ENCODE measurements around the gene XKRX. TPM values are rescaled to one million over a fixed set of nuclear protein-coding genes. Genes with fewer than 3 reads are reported as not detected.

XKRX gene
- total RNA-seq, 4 donors from 2014 or later, result 37.9 to 68.9 (median 51.3) TPM

DNA sequence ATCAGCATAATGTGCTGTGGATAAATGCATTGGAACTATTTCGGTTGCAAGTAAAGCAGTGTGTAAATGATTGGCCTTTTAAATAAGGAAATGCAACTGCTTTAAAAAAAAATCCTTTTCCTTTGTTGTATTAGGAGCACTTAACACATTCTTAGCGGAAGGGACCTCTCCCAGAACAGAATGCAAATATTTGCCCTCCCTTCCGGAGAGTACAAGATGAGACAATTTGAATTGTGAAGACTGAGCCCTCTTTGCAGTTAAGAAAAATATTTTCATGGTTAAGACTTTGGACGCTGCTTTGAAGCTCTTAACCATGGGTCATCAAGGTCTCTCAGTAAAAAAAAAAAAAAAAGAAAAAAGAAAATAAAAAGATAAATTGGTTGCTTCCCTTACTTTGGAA is 45.1 kb downstream of the XKRX start:
- 66 to 68% methylated on average over 4 of the region's 4 CpGs for WGBS, 2 donors
- intact Hi-C loops (cut with DNase I; ENCODE audit: low total_unique reads), result no loop called here
- DNase-seq (ENCODE audit: low spot score in 2 of 2), result no peak
- no peak overlapping the region for H3K4me3 ChIP-seq (ENCODE audit: low read depth, poor library complexity, severe bottlenecking)
- TF ChIP-seq, protein P1, sequence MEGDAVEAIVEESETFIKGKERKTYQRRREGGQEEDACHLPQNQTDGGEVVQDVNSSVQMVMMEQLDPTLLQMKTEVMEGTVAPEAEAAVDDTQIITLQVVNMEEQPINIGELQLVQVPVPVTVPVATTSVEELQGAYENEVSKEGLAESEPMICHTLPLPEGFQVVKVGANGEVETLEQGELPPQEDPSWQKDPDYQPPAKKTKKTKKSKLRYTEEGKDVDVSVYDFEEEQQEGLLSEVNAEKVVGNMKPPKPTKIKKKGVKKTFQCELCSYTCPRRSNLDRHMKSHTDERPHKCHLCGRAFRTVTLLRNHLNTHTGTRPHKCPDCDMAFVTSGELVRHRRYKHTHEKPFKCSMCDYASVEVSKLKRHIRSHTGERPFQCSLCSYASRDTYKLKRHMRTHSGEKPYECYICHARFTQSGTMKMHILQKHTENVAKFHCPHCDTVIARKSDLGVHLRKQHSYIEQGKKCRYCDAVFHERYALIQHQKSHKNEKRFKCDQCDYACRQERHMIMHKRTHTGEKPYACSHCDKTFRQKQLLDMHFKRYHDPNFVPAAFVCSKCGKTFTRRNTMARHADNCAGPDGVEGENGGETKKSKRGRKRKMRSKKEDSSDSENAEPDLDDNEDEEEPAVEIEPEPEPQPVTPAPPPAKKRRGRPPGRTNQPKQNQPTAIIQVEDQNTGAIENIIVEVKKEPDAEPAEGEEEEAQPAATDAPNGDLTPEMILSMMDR (IDR thresholded peaks at IDR 0.05), result no peak
- TF ChIP-seq POLR2A (IDR thresholded peaks at IDR 0.05), result no peak

DNA sequence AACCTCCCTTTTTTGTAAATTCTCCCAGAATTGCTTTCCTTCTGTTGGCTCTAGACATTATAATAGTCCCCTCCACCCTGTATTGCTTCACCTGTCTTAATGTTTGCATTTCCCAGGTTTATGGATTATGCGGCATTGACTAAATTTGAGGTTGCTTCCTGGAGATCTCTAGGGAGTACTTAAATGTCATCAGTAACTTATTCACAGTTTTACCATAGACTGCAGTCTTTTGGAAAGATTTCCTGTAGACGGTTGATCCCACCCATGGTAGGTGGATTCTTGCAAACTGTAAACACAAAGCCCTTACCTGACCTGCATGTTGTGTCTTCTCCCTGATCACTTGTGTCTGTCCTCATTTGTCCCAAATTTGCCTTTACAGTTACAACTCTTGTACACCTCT is 48.3 kb downstream of the XKRX start:
- TF ChIP-seq, protein P1 (IDR thresholded peaks at IDR 0.05), result no peak
- no peak for TF ChIP-seq POLR2A (IDR thresholded peaks at IDR 0.05)
- 75 to 90% methylated on average over 2 of the region's 2 CpGs for WGBS, 2 donors
- no peak for DNase-seq (ENCODE audit: low spot score in 2 of 2)
- no peak overlapping the region for H3K4me3 ChIP-seq (ENCODE audit: low read depth, poor library complexity, severe bottlenecking)
- intact Hi-C loops (cut with DNase I; ENCODE audit: low total_unique reads), result no loop called here

DNA sequence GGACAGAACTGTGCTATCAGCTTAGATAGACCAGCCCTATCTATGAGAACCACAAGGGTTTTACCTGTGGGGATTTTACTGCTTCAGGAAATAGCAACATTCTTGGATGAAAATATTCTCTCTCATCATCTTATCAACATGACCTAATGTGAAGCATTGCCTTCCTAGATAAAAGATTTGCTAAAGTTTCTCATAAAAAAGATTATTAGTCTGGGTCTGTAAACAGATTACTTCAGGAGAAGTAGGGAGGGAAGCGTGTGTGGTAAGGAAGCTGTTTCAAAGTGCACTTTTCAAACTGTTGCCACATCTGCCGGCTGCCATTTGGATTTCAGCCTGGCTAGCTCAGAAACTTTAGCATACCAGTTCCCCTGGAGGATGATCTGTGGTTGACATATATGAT is 54.4 kb downstream of the XKRX start, which contains the start of gene NOX1:
Gene NOX1, minus strand, starts transcription at position 35 of the 400 bp plus-strand sequence. CDS start 220 bp downstream, outside the sequence.
- H3K4me3 ChIP-seq (ENCODE audit: low read depth, poor library complexity, severe bottlenecking), result no peak within 1 kb of the TSS
- no peak for DNase-seq (ENCODE audit: low spot score in 2 of 2)
- 15 to 55% methylated on average over 2 of the region's 2 CpGs for WGBS, 2 donors
- intact Hi-C loops (cut with DNase I; ENCODE audit: low total_unique reads), result no loop called here
- TF ChIP-seq, protein P1 (IDR thresholded peaks at IDR 0.05), result no peak
- no peak for TF ChIP-seq POLR2A (IDR thresholded peaks at IDR 0.05)

DNA sequence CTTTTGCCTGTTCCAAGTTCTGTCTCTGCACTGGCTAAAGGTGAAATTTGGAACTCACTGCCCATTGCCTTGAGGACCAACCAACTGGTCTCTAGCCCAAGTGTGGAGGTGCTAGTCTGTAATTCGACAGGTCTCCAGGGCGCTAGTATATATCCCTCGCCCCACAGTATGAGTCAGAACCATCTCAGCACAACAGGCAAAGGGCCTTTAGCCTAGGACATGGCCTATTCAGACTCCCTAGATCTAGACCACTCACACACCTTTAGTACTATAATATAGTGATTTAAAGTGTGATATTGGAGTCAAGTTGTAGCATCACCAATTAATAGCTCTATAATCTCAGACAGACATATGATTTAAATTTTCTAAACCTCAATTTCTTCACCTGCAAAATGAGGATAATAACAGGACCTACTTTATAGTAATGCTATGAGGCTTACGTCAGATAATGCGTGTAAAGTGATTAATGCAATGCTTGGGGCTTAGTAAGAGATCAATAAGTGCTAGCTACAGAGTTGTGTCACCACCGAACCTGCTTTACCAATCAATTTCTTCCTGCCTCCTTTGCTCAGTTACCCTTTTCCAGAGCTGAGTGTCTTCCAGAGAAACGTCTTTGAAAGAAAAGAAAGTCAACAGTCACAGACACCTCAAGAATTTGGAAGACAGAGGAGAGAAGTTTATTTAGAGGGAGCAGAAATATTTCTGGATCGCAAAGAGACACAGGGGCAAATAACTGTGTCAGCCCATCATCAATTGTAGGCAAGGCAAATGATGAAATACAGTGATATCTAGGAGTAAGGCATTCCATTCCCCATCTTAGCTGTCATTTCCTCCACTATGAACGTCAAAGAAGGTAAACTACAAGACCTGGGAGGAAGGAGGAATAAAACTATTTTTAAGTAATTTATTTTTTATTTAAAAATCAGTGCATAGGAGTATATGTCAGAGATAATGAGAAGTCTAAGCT is 56.8 kb downstream of the XKRX start:
- H3K4me3 ChIP-seq (ENCODE audit: low read depth, poor library complexity, severe bottlenecking), result no peak overlapping the region
- WGBS, 2 donors, result 67 to 72% methylated on average over 9 of the region's 9 CpGs
- DNase-seq (ENCODE audit: low spot score in 2 of 2), result no peak
- intact Hi-C loops (cut with DNase I; ENCODE audit: low total_unique reads), result no loop called here
- TF ChIP-seq, protein P1 (IDR thresholded peaks at IDR 0.05), result no peak
- no peak for TF ChIP-seq POLR2A (IDR thresholded peaks at IDR 0.05)

DNA sequence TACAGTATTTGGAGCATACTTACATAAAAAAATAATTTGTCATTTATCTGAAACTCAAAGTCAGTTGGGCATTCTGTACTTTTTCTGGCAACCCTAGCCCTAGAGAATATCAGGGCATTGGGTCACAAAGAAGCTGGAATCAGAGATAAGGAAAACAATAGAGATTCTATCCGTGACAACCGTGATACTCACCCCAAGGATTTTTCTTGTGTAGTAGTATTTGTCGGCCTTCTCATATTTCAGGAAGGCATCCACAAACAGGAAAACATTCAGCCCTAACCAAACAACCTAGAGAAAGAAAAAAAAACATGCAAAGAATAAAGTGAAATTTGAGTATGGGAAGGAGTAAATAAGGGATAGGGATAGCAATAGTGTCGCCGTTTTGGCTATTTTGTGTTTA is 58.2 kb downstream of the XKRX start:
- 67 to 72% methylated on average over 5 of the region's 5 CpGs for WGBS, 2 donors
- intact Hi-C loops (cut with DNase I; ENCODE audit: low total_unique reads), result no loop called here
- no peak overlapping the region for H3K4me3 ChIP-seq (ENCODE audit: low read depth, poor library complexity, severe bottlenecking)
- TF ChIP-seq, protein P1 (IDR thresholded peaks at IDR 0.05), result no peak
- no peak for TF ChIP-seq POLR2A (IDR thresholded peaks at IDR 0.05)
- DNase-seq (ENCODE audit: low spot score in 2 of 2), result no peak
